ENCODE measurements around the gene CD40LG. TPM values are rescaled to one million over a fixed set of nuclear protein-coding genes. Genes with fewer than 3 reads are reported as not detected.

Gene CD40LG
- total and polyA plus RNA-seq, 2 experiments from 2014 or later: not detected

- no peak overlapping the region for H3K27ac ChIP-seq
- in situ Hi-C loops (cut with MboI): no loop called here
- H3K4me2 ChIP-seq (ENCODE audit: unreplicated experiment): no peak overlapping the region
- H3F3A ChIP-seq (ENCODE audit: insufficient read depth): no peaks in the 10 kb centered on the region
- H3K4me1 ChIP-seq (ENCODE audit: insufficient read depth): no peaks in the 10 kb centered on the region
- no peak overlapping the region for H3K4me3 ChIP-seq
- WGBS, 2 experiments (ENCODE audit: low coverage in 1 of 2, low lambda C conversion rate in 2 of 2, missing lambda C conversion rate in 2 of 2): 67 to 71% methylated on average over 3 to 4 of the region's 4 CpGs
- H2AFZ ChIP-seq: no peak overlapping the region
- no peaks in the 10 kb centered on the region for H3K9me2 ChIP-seq (ENCODE audit: insufficient read depth)
- H3K79me2 ChIP-seq (ENCODE audit: insufficient read depth): no peaks in the 10 kb centered on the region
- H3K9ac ChIP-seq: no peak overlapping the region
- H3K27me3 ChIP-seq (replicated peaks; ENCODE audit: insufficient read depth): no peaks in the 10 kb centered on the region
- H3K9me3 ChIP-seq (ENCODE audit: low read depth): no peaks in the 10 kb centered on the region
- H4K20me1 ChIP-seq (ENCODE audit: insufficient read depth): no peaks in the 10 kb centered on the region
- TF ChIP-seq EZH2phosphoT487 (IDR thresholded peaks at IDR 0.05; ENCODE audit: insufficient read depth, low read depth) (no peak), EZH2 (IDR thresholded peaks at IDR 0.05; ENCODE audit: insufficient read depth, poor library complexity, severe bottlenecking) (no peak)
- no peak for DNase-seq
- no peaks in the 10 kb centered on the region for H3K36me3 ChIP-seq (ENCODE audit: low read depth)
These were observed 20.5 kb upstream of the CD40LG start for GRCh38 chrX:136627409-136627808.

- Histone ChIP-seq H3K4me2 (ENCODE audit: unreplicated experiment) (no peak overlapping the region), H3K27me3 (replicated peaks; ENCODE audit: insufficient read depth) (no peaks in the 10 kb centered on the region), H3F3A (ENCODE audit: insufficient read depth) (no peaks in the 10 kb centered on the region), H3K4me3 (no peak overlapping the region), H3K79me2 (ENCODE audit: insufficient read depth) (no peaks in the 10 kb centered on the region), H3K9me2 (ENCODE audit: insufficient read depth) (no peaks in the 10 kb centered on the region), H3K4me1 (ENCODE audit: insufficient read depth) (no peaks in the 10 kb centered on the region), H2AFZ (no peak overlapping the region), H4K20me1 (ENCODE audit: insufficient read depth) (no peaks in the 10 kb centered on the region), H3K9ac (no peak overlapping the region), H3K36me3 (ENCODE audit: low read depth) (no peaks in the 10 kb centered on the region), H3K27ac (no peak overlapping the region), H3K9me3 (ENCODE audit: low read depth) (no peaks in the 10 kb centered on the region)
- in situ Hi-C loops (cut with MboI): no loop called here
- no peak for DNase-seq
- no peak for TF ChIP-seq EZH2 (IDR thresholded peaks at IDR 0.05; ENCODE audit: insufficient read depth, poor library complexity, severe bottlenecking)
- TF ChIP-seq EZH2phosphoT487 (IDR thresholded peaks at IDR 0.05; ENCODE audit: insufficient read depth, low read depth): no peak
- 50 to 59% methylated on average over 6 of the region's 6 CpGs for WGBS, 2 experiments (ENCODE audit: low coverage in 1 of 2, low lambda C conversion rate in 2 of 2, missing lambda C conversion rate in 2 of 2)
These were observed 18.7 kb upstream of the CD40LG start for GRCh38 chrX:136629084-136629750.

- Histone ChIP-seq H2AFZ (no peak overlapping the region), H3K9me2 (ENCODE audit: insufficient read depth) (no peaks in the 10 kb centered on the region), H3K27me3 (replicated peaks; ENCODE audit: insufficient read depth) (no peaks in the 10 kb centered on the region), H3K4me1 (ENCODE audit: insufficient read depth) (no peaks in the 10 kb centered on the region), H3K36me3 (ENCODE audit: low read depth) (no peaks in the 10 kb centered on the region), H3K27ac (no peak overlapping the region), H3F3A (ENCODE audit: insufficient read depth) (no peaks in the 10 kb centered on the region), H3K9ac (no peak overlapping the region), H4K20me1 (ENCODE audit: insufficient read depth) (no peaks in the 10 kb centered on the region), H3K4me2 (ENCODE audit: unreplicated experiment) (no peak overlapping the region), H3K9me3 (ENCODE audit: low read depth) (no peaks in the 10 kb centered on the region), H3K4me3 (no peak overlapping the region), H3K79me2 (ENCODE audit: insufficient read depth) (no peaks in the 10 kb centered on the region)
- TF ChIP-seq EZH2 (IDR thresholded peaks at IDR 0.05; ENCODE audit: insufficient read depth, poor library complexity, severe bottlenecking): no peak
- TF ChIP-seq EZH2phosphoT487 (IDR thresholded peaks at IDR 0.05; ENCODE audit: insufficient read depth, low read depth): no peak
- WGBS, 2 experiments (ENCODE audit: low coverage in 1 of 2, low lambda C conversion rate in 2 of 2, missing lambda C conversion rate in 2 of 2): 0 to 8% methylated on average over 1 of the region's 1 CpG
- DNase-seq: no peak
- in situ Hi-C loops (cut with MboI): no loop called here
These were observed 17.1 kb upstream of the CD40LG start for GRCh38 chrX:136630881-136631280.

- no peaks in the 10 kb centered on the region for H4K20me1 ChIP-seq (ENCODE audit: insufficient read depth)
- H2AFZ ChIP-seq: no peak overlapping the region
- H3K27me3 ChIP-seq (replicated peaks; ENCODE audit: insufficient read depth): no peaks in the 10 kb centered on the region
- peaks cover 4% of the 10 kb centered on the region; the same call in 1 of the 2 replicates for H3K4me1 ChIP-seq (ENCODE audit: insufficient read depth)
- H3K27ac ChIP-seq: no peak overlapping the region
- H3K9me2 ChIP-seq (ENCODE audit: insufficient read depth): no peaks in the 10 kb centered on the region
- no peak overlapping the region for H3K9ac ChIP-seq
- H3K9me3 ChIP-seq (ENCODE audit: low read depth): no peaks in the 10 kb centered on the region
- TF ChIP-seq EZH2 (IDR thresholded peaks at IDR 0.05; ENCODE audit: insufficient read depth, poor library complexity, severe bottlenecking) (no peak), EZH2phosphoT487 (IDR thresholded peaks at IDR 0.05; ENCODE audit: insufficient read depth, low read depth) (no peak)
- in situ Hi-C loops (cut with MboI): no loop called here
- DNase-seq: no peak
- H3K4me3 ChIP-seq: no peak overlapping the region
- no peaks in the 10 kb centered on the region for H3K79me2 ChIP-seq (ENCODE audit: insufficient read depth)
- no peak overlapping the region for H3K4me2 ChIP-seq (ENCODE audit: unreplicated experiment)
- 82 to 89% methylated on average over 6 of the region's 6 CpGs for WGBS, 2 experiments (ENCODE audit: low coverage in 1 of 2, low lambda C conversion rate in 2 of 2, missing lambda C conversion rate in 2 of 2)
- no peaks in the 10 kb centered on the region for H3K36me3 ChIP-seq (ENCODE audit: low read depth)
- no peaks in the 10 kb centered on the region for H3F3A ChIP-seq (ENCODE audit: insufficient read depth)
These were observed 12.7 kb upstream of the CD40LG start for GRCh38 chrX:136635235-136635634.
